H9 (cell line): ENCODE results near the gene MISP3. TPM values are rescaled to one million over a fixed set of nuclear protein-coding genes. Genes with fewer than 3 reads are reported as not detected.

Experiments
- DNase-seq: peaks from one replicate; pipeline ENCODE4 v3.0.0-alpha.2; 2017
- H2AFZ ChIP-seq: one replicate; pipeline ENCODE4 v1.6.1; 2013; ENCODE audit warnings: mild to moderate bottlenecking, low read length, control low read depth, moderate library complexity
- H2AK5ac ChIP-seq: 2 replicates; pipeline ENCODE4 v1.6.1; 2013; ENCODE audit warnings: low read length, control low read depth, mixed read lengths; ENCODE audit not compliant: insufficient read length
- H2BK120ac ChIP-seq: one replicate; pipeline ENCODE4 v1.6.1; 2013; ENCODE audit warnings: low read depth, mild to moderate bottlenecking, low read length, control low read depth, inconsistent platforms; ENCODE audit not compliant: poor library complexity, severe bottlenecking
- H2BK12ac ChIP-seq: 2 replicates; pipeline ENCODE4 v1.6.1; 2013; ENCODE audit warnings: low read length, control low read depth, mixed read lengths, low read depth; ENCODE audit not compliant: insufficient read length
- H2BK15ac ChIP-seq: 2 replicates; pipeline ENCODE4 v1.6.1; 2013; ENCODE audit warnings: low read depth, low read length, control low read depth
- H2BK20ac ChIP-seq: one replicate; pipeline ENCODE4 v1.6.1; 2013; ENCODE audit warnings: low read depth, mild to moderate bottlenecking, low read length, control low read depth, inconsistent platforms; ENCODE audit not compliant: poor library complexity, severe bottlenecking
- H2BK5ac ChIP-seq: 2 replicates; pipeline ENCODE4 v1.6.1; 2013; ENCODE audit warnings: low read length, control low read depth, mixed read lengths; ENCODE audit not compliant: insufficient read length
- H3K14ac ChIP-seq: 2 replicates; pipeline ENCODE4 v1.6.1; 2013; ENCODE audit warnings: low read length, control low read depth; ENCODE audit not compliant: insufficient read depth
- H3K18ac ChIP-seq: 2 replicates; pipeline ENCODE4 v1.6.1; 2013; ENCODE audit warnings: low read depth, mild to moderate bottlenecking, mixed read lengths, low read length, control low read depth; ENCODE audit not compliant: insufficient read length
- H3K23ac ChIP-seq: 2 replicates; pipeline ENCODE4 v1.6.1; 2013; ENCODE audit warnings: low read length, control low read depth, mixed read lengths, low read depth; ENCODE audit not compliant: insufficient read length
- H3K23me2 ChIP-seq: 2 replicates; pipeline ENCODE4 v1.6.1; 2013; ENCODE audit warnings: low read depth, mild to moderate bottlenecking, mixed read lengths, low read length, control low read depth; ENCODE audit not compliant: insufficient read length, poor library complexity, severe bottlenecking
- H3K27ac ChIP-seq: 2 replicates; pipeline ENCODE4 v1.5.1; 2013; ENCODE audit warnings: low read length, control low read depth, mixed read lengths, low read depth; ENCODE audit not compliant: insufficient read length
- H3K27me3 ChIP-seq: 2 replicates; pipeline ENCODE4 v1.6.1; 2013; ENCODE audit warnings: low read length, control low read depth, inconsistent platforms; ENCODE audit not compliant: insufficient read depth
- H3K4ac ChIP-seq: 2 replicates; pipeline ENCODE4 v1.6.1; 2013; ENCODE audit warnings: low read depth, mild to moderate bottlenecking, control low read depth, inconsistent platforms, low read length, moderate library complexity
- H3K4me1 ChIP-seq: 2 replicates; pipeline ENCODE4 v1.6.1; 2013; ENCODE audit warnings: low read length, control low read depth, inconsistent platforms; ENCODE audit not compliant: insufficient read depth
- H3K4me2 ChIP-seq: 2 replicates; pipeline ENCODE4 v1.6.1; 2013; ENCODE audit warnings: low read length, control low read depth, mixed read lengths; ENCODE audit not compliant: insufficient read length, insufficient read depth
- H3K56ac ChIP-seq: 2 replicates; pipeline ENCODE4 v1.6.1; 2013; ENCODE audit warnings: low read depth, mild to moderate bottlenecking, mixed read lengths, low read length, control low read depth; ENCODE audit not compliant: insufficient read length
- H3K79me1 ChIP-seq: 2 replicates; pipeline ENCODE4 v1.6.1; 2013; ENCODE audit warnings: low read depth, mild to moderate bottlenecking, moderate library complexity, low read length, control low read depth, inconsistent platforms; ENCODE audit not compliant: insufficient read depth, poor library complexity, severe bottlenecking
- H3K79me2 ChIP-seq: 2 replicates; pipeline ENCODE4 v1.6.1; 2013; ENCODE audit warnings: low read length, control low read depth, inconsistent platforms; ENCODE audit not compliant: insufficient read depth
- H3K9ac ChIP-seq: 2 replicates; pipeline ENCODE4 v1.6.1; 2013; ENCODE audit warnings: low read length, control low read depth, mixed read lengths; ENCODE audit not compliant: insufficient read length; ENCODE audit errors: extremely low read depth
- H3K9me3 ChIP-seq: one replicate; pipeline ENCODE4 v1.6.1; 2013; ENCODE audit warnings: low read depth, low read length, inconsistent platforms; ENCODE audit not compliant: control insufficient read depth
- H3T11ph ChIP-seq: one replicate; pipeline ENCODE4 v1.6.1; 2013; ENCODE audit warnings: mild to moderate bottlenecking, low read length, control low read depth, inconsistent platforms
- H4K20me1 ChIP-seq: one replicate; pipeline ENCODE4 v1.6.1; 2013; ENCODE audit not compliant: control insufficient read depth, insufficient read length, insufficient read depth
- H4K5ac ChIP-seq: 2 replicates; pipeline ENCODE4 v1.6.1; 2013; ENCODE audit warnings: low read depth, mild to moderate bottlenecking, mixed read lengths, low read length, control low read depth; ENCODE audit not compliant: insufficient read length
- H4K8ac ChIP-seq: replicated peaks from 2 replicates; pipeline ENCODE4 v1.6.1; 2013; ENCODE audit warnings: low read length, control low read depth, mixed read lengths, low read depth; ENCODE audit not compliant: insufficient read length
- H4K91ac ChIP-seq: 2 replicates; pipeline ENCODE4 v1.6.1; 2013; ENCODE audit warnings: low read depth, mild to moderate bottlenecking, moderate library complexity, mixed read lengths, low read length, control low read depth; ENCODE audit not compliant: insufficient read length
- H3K27ac Mint-ChIP-seq, 3 experiments: 2 replicates in 2 of 3; 3 replicates in 1 of 3; pipeline ENCODE4 v1.8.0; 2020 to 2021; ENCODE audit warnings: mixed read lengths in 3 of 3, mild to moderate bottlenecking in 1 of 3, moderate library complexity in 1 of 3
- H3K27me3 Mint-ChIP-seq: 2 replicates; pipeline ENCODE4 v1.8.0; 2021; ENCODE audit warnings: low read depth, mild to moderate bottlenecking, moderate library complexity, mixed read lengths
- H3K36me3 Mint-ChIP-seq, 3 experiments: 2 replicates in 2 of 3; 3 replicates in 1 of 3; pipeline ENCODE4 v1.8.0; 2020 to 2021; ENCODE audit warnings: low read depth in 3 of 3, mixed read lengths in 3 of 3; ENCODE audit not compliant: insufficient read depth in 1 of 3
- H3K4me1 Mint-ChIP-seq, 2 experiments: 2 replicates each; pipeline ENCODE4 v1.8.0; 2020; ENCODE audit warnings: mixed read lengths in 2 of 2
- H3K4me3 Mint-ChIP-seq, 2 experiments: 2 replicates in 1 of 2; 3 replicates in 1 of 2; pipeline ENCODE4 v1.8.0; 2020 to 2021; ENCODE audit warnings: mild to moderate bottlenecking in 2 of 2, mixed read lengths in 2 of 2, moderate library complexity in 1 of 2
- H3K9me3 Mint-ChIP-seq, 2 experiments: 2 replicates in 1 of 2; 3 replicates in 1 of 2; pipeline ENCODE4 v1.8.0; 2020; ENCODE audit warnings: mild to moderate bottlenecking in 2 of 2, mixed read lengths in 2 of 2, moderate library complexity in 1 of 2
- WGBS: extraction: QIAGEN DNeasy Blood & Tissue Kit; methylation state at CpG from one replicate; pipeline ENCODE4 v1.1.7; 2013; ENCODE audit warnings: missing lambda C conversion rate, low lambda C conversion rate, mixed read lengths; ENCODE audit not compliant: insufficient read length; ENCODE audit errors: extremely low coverage; 5-methylcytosine and 5-hydroxymethylcytosine counted together
- total RNA-seq: library from RNA; stranded (reverse); gene quantifications from 2 replicates; pipeline ENCODE4 v1.2.1, GENCODE V29; 2021
- TF ChIP-seq, protein P1 (sequence below): fragments of 200-600 bp; sonication (generic); conservative IDR thresholded peaks from 3 replicates; pipeline ENCODE4 v1.8.0; 2021; ENCODE audit warnings: antibody characterized with exemption, mild to moderate bottlenecking

MISP3 gene
- total RNA-seq, 1 experiment from 2014 or later, result 0.26 TPM

DNA sequence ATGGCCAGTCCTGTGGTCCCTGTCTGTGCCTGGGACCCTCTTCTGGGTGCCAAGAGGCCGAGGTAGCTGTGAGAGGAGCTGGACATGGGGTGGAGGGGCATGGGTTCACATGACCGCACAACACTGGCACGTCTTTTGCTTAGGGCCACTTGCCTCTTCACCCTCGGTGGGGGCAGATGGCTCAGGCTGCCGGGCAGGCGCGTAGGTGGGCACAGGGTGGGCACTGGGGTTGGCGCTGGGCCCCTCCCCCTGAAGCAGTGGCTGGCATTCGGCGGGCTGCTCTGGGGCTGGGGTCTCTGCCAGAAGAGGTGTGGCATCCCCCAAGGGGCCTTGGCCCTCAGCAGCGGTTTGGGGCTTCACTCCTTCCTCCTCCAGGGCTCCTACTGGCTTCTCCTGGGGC lies 19.1 kb upstream of the MISP3 start:
- Histone ChIP-seq H4K8ac (no peak overlapping the region), H3K9ac (no peak overlapping the region), H3K4me2 (no peak overlapping the region), H3K27ac (no peak overlapping the region), H3K27me3 (peaks cover 5% of the 10 kb centered on the region), H4K5ac (no peak overlapping the region), H3K23me2 (peaks cover 6% of the 10 kb centered on the region), H4K91ac (no peak overlapping the region), H2AK5ac (no peak overlapping the region), H3K9me3 (no peaks in the 10 kb centered on the region), H4K20me1 (no peaks in the 10 kb centered on the region), H3K4me1 (no peaks in the 10 kb centered on the region; the same call in 1 of the 2 replicates), H2BK5ac (no peak overlapping the region), H3K14ac (no peak overlapping the region), H2BK15ac (no peak overlapping the region), H3T11ph (no peak overlapping the region), H2BK12ac (no peak overlapping the region), H3K56ac (no peak overlapping the region), H3K18ac (no peak overlapping the region), H2BK120ac (no peak overlapping the region), H3K79me1 (no peaks in the 10 kb centered on the region), H3K79me2 (no peaks in the 10 kb centered on the region), H2BK20ac (no peak overlapping the region), H3K4ac (no peak overlapping the region), H3K23ac (no peak overlapping the region), H2AFZ (no peak overlapping the region)
- Mint-ChIP-seq H3K4me1 (peaks cover 5 to 14% of the 10 kb centered on the region in 2 experiments), H3K27me3 (peaks cover 21% of the 10 kb centered on the region), H3K36me3 (peaks cover 19 to 26% (median 20%) of the 10 kb centered on the region in 3 experiments), H3K9me3 (peaks cover 0 to 3% of the 10 kb centered on the region in 2 experiments; a peak in 2 of 5 replicates), H3K27ac (no peak overlapping the region), H3K4me3 (no peak overlapping the region)
- DNase-seq, result no peak
- TF ChIP-seq, protein P1, sequence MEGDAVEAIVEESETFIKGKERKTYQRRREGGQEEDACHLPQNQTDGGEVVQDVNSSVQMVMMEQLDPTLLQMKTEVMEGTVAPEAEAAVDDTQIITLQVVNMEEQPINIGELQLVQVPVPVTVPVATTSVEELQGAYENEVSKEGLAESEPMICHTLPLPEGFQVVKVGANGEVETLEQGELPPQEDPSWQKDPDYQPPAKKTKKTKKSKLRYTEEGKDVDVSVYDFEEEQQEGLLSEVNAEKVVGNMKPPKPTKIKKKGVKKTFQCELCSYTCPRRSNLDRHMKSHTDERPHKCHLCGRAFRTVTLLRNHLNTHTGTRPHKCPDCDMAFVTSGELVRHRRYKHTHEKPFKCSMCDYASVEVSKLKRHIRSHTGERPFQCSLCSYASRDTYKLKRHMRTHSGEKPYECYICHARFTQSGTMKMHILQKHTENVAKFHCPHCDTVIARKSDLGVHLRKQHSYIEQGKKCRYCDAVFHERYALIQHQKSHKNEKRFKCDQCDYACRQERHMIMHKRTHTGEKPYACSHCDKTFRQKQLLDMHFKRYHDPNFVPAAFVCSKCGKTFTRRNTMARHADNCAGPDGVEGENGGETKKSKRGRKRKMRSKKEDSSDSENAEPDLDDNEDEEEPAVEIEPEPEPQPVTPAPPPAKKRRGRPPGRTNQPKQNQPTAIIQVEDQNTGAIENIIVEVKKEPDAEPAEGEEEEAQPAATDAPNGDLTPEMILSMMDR, result no peak
- WGBS, result no CpG with 5 or more reads among the region's 11 CpGs
